ENCODE results near the gene ZNF577.
"Not testable (repeated sequence)": the region's sequence is repeated elsewhere in the genome, so short reads cannot be mapped to it uniquely, and the experiment has no call there.

ZNF577 gene

GRCh38 chr19:51887522-51888498, at the start of gene ZNF577:
TSS of gene ZNF577 (minus strand) at chr19:51887951. CDS start at chr19:51880382, 7,569 bp downstream.
- DNase-seq (ENCODE audit: low read depth): peak; percentile 55

GRCh38 chr19:51931921-51932320, 44.2 kb upstream of the ZNF577 start:
- DNase-seq (ENCODE audit: low read depth): no peak

GRCh38 chr19:51927859-51928258, 40.1 kb upstream of the ZNF577 start:
- DNase-seq (ENCODE audit: low read depth): no peak

- DNase-seq (ENCODE audit: low read depth): peak; percentile 68
Observed at GRCh38 chr19:51926784-51927741, 39.3 kb upstream of the ZNF577 start, which contains the start of gene ZNF613. TSS of gene ZNF613 (plus strand) at chr19:51927472. CDS start at chr19:51936221, 8,749 bp downstream.

GRCh38 chr19:51926426-51926783, 38.7 kb upstream of the ZNF577 start:
- DNase-seq (ENCODE audit: low read depth): no peak

GRCh38 chr19:51921949-51922348, 34.2 kb upstream of the ZNF577 start:
- no peak for DNase-seq (ENCODE audit: low read depth)

- no peak for DNase-seq (ENCODE audit: low read depth)
Observed at GRCh38 chr19:51919606-51920005, 31.9 kb upstream of the ZNF577 start.

- DNase-seq (ENCODE audit: low read depth): no peak
Observed at GRCh38 chr19:51916167-51916566, 28.4 kb upstream of the ZNF577 start.

GRCh38 chr19:51915324-51915867, 27.6 kb upstream of the ZNF577 start:
- DNase-seq (ENCODE audit: low read depth): no peak

GRCh38 chr19:51907981-51908380, 20.2 kb upstream of the ZNF577 start:
- not testable (repeated sequence) for DNase-seq (ENCODE audit: low read depth)

- DNase-seq (ENCODE audit: low read depth): not testable (repeated sequence)
Observed at GRCh38 chr19:51906108-51906507, 18.4 kb upstream of the ZNF577 start.

- DNase-seq (ENCODE audit: low read depth): not testable (repeated sequence)
Observed at GRCh38 chr19:51905639-51906038, 17.9 kb upstream of the ZNF577 start.

GRCh38 chr19:51905206-51905605, 17.5 kb upstream of the ZNF577 start:
- no peak for DNase-seq (ENCODE audit: low read depth)

GRCh38 chr19:51904331-51905165, 16.8 kb upstream of the ZNF577 start, which contains the start of gene ZNF649:
TSS of gene ZNF649 (minus strand) at chr19:51905017. CDS start at chr19:51900107, 4,910 bp downstream.
- peak; percentile 59 for DNase-seq (ENCODE audit: low read depth)

- no peak for DNase-seq (ENCODE audit: low read depth)
Observed at GRCh38 chr19:51903192-51903591, 15.4 kb upstream of the ZNF577 start.

GRCh38 chr19:51901860-51902259, 14.1 kb upstream of the ZNF577 start:
- no peak for DNase-seq (ENCODE audit: low read depth)

GRCh38 chr19:51891193-51891747, 3.5 kb upstream of the ZNF577 start:
- no peak for DNase-seq (ENCODE audit: low read depth)

- no peak for DNase-seq (ENCODE audit: low read depth)
Observed at GRCh38 chr19:51889934-51890333, 2.2 kb upstream of the ZNF577 start.

GRCh38 chr19:51884713-51885112, 3.0 kb downstream of the ZNF577 start:
- DNase-seq (ENCODE audit: low read depth): no peak

- DNase-seq (ENCODE audit: low read depth): no peak
Observed at GRCh38 chr19:51882518-51882917, 5.2 kb downstream of the ZNF577 start.

GRCh38 chr19:51873097-51873496, 14.7 kb downstream of the ZNF577 start:
- DNase-seq (ENCODE audit: low read depth): no peak

Measured in activated T-helper 9 cell treated with anti-CD3 and anti-CD28 coated beads, Interleukin-2, amount 50 U/mL, for 16 hours (primary cell).